H9 (cell line): ENCODE data around the gene FAM9C. TPM values are rescaled to one million over a fixed set of nuclear protein-coding genes. Genes with fewer than 3 reads are reported as not detected.

Experiments
- DNase-seq: peaks from one replicate; pipeline ENCODE4 v3.0.0-alpha.2; 2017
- H2AFZ ChIP-seq: one replicate; pipeline ENCODE4 v1.6.1; 2013; ENCODE audit warnings: mild to moderate bottlenecking, low read length, control low read depth, moderate library complexity
- H2AK5ac ChIP-seq: 2 replicates; pipeline ENCODE4 v1.6.1; 2013; ENCODE audit warnings: low read length, control low read depth, mixed read lengths; ENCODE audit not compliant: insufficient read length
- H2BK120ac ChIP-seq: one replicate; pipeline ENCODE4 v1.6.1; 2013; ENCODE audit warnings: low read depth, mild to moderate bottlenecking, low read length, control low read depth, inconsistent platforms; ENCODE audit not compliant: poor library complexity, severe bottlenecking
- H2BK12ac ChIP-seq: 2 replicates; pipeline ENCODE4 v1.6.1; 2013; ENCODE audit warnings: low read length, control low read depth, mixed read lengths, low read depth; ENCODE audit not compliant: insufficient read length
- H2BK15ac ChIP-seq: 2 replicates; pipeline ENCODE4 v1.6.1; 2013; ENCODE audit warnings: low read depth, low read length, control low read depth
- H2BK20ac ChIP-seq: one replicate; pipeline ENCODE4 v1.6.1; 2013; ENCODE audit warnings: low read depth, mild to moderate bottlenecking, low read length, control low read depth, inconsistent platforms; ENCODE audit not compliant: poor library complexity, severe bottlenecking
- H2BK5ac ChIP-seq: 2 replicates; pipeline ENCODE4 v1.6.1; 2013; ENCODE audit warnings: low read length, control low read depth, mixed read lengths; ENCODE audit not compliant: insufficient read length
- H3K14ac ChIP-seq: 2 replicates; pipeline ENCODE4 v1.6.1; 2013; ENCODE audit warnings: low read length, control low read depth; ENCODE audit not compliant: insufficient read depth
- H3K18ac ChIP-seq: 2 replicates; pipeline ENCODE4 v1.6.1; 2013; ENCODE audit warnings: low read depth, mild to moderate bottlenecking, mixed read lengths, low read length, control low read depth; ENCODE audit not compliant: insufficient read length
- H3K23ac ChIP-seq: 2 replicates; pipeline ENCODE4 v1.6.1; 2013; ENCODE audit warnings: low read length, control low read depth, mixed read lengths, low read depth; ENCODE audit not compliant: insufficient read length
- H3K23me2 ChIP-seq: 2 replicates; pipeline ENCODE4 v1.6.1; 2013; ENCODE audit warnings: low read depth, mild to moderate bottlenecking, mixed read lengths, low read length, control low read depth; ENCODE audit not compliant: insufficient read length, poor library complexity, severe bottlenecking
- H3K27ac ChIP-seq: 2 replicates; pipeline ENCODE4 v1.5.1; 2013; ENCODE audit warnings: low read length, control low read depth, mixed read lengths, low read depth; ENCODE audit not compliant: insufficient read length
- H3K27me3 ChIP-seq: 2 replicates; pipeline ENCODE4 v1.6.1; 2013; ENCODE audit warnings: low read length, control low read depth, inconsistent platforms; ENCODE audit not compliant: insufficient read depth
- H3K4ac ChIP-seq: 2 replicates; pipeline ENCODE4 v1.6.1; 2013; ENCODE audit warnings: low read depth, mild to moderate bottlenecking, control low read depth, inconsistent platforms, low read length, moderate library complexity
- H3K4me1 ChIP-seq: 2 replicates; pipeline ENCODE4 v1.6.1; 2013; ENCODE audit warnings: low read length, control low read depth, inconsistent platforms; ENCODE audit not compliant: insufficient read depth
- H3K4me2 ChIP-seq: 2 replicates; pipeline ENCODE4 v1.6.1; 2013; ENCODE audit warnings: low read length, control low read depth, mixed read lengths; ENCODE audit not compliant: insufficient read length, insufficient read depth
- H3K56ac ChIP-seq: 2 replicates; pipeline ENCODE4 v1.6.1; 2013; ENCODE audit warnings: low read depth, mild to moderate bottlenecking, mixed read lengths, low read length, control low read depth; ENCODE audit not compliant: insufficient read length
- H3K79me1 ChIP-seq: 2 replicates; pipeline ENCODE4 v1.6.1; 2013; ENCODE audit warnings: low read depth, mild to moderate bottlenecking, moderate library complexity, low read length, control low read depth, inconsistent platforms; ENCODE audit not compliant: insufficient read depth, poor library complexity, severe bottlenecking
- H3K79me2 ChIP-seq: 2 replicates; pipeline ENCODE4 v1.6.1; 2013; ENCODE audit warnings: low read length, control low read depth, inconsistent platforms; ENCODE audit not compliant: insufficient read depth
- H3K9ac ChIP-seq: 2 replicates; pipeline ENCODE4 v1.6.1; 2013; ENCODE audit warnings: low read length, control low read depth, mixed read lengths; ENCODE audit not compliant: insufficient read length; ENCODE audit errors: extremely low read depth
- H3K9me3 ChIP-seq: one replicate; pipeline ENCODE4 v1.6.1; 2013; ENCODE audit warnings: low read depth, low read length, inconsistent platforms; ENCODE audit not compliant: control insufficient read depth
- H3T11ph ChIP-seq: one replicate; pipeline ENCODE4 v1.6.1; 2013; ENCODE audit warnings: mild to moderate bottlenecking, low read length, control low read depth, inconsistent platforms
- H4K20me1 ChIP-seq: one replicate; pipeline ENCODE4 v1.6.1; 2013; ENCODE audit not compliant: control insufficient read depth, insufficient read length, insufficient read depth
- H4K5ac ChIP-seq: 2 replicates; pipeline ENCODE4 v1.6.1; 2013; ENCODE audit warnings: low read depth, mild to moderate bottlenecking, mixed read lengths, low read length, control low read depth; ENCODE audit not compliant: insufficient read length
- H4K8ac ChIP-seq: replicated peaks from 2 replicates; pipeline ENCODE4 v1.6.1; 2013; ENCODE audit warnings: low read length, control low read depth, mixed read lengths, low read depth; ENCODE audit not compliant: insufficient read length
- H4K91ac ChIP-seq: 2 replicates; pipeline ENCODE4 v1.6.1; 2013; ENCODE audit warnings: low read depth, mild to moderate bottlenecking, moderate library complexity, mixed read lengths, low read length, control low read depth; ENCODE audit not compliant: insufficient read length
- H3K27ac Mint-ChIP-seq, 3 experiments: 2 replicates in 2 of 3; 3 replicates in 1 of 3; pipeline ENCODE4 v1.8.0; 2020 to 2021; ENCODE audit warnings: mixed read lengths in 3 of 3, mild to moderate bottlenecking in 1 of 3, moderate library complexity in 1 of 3
- H3K27me3 Mint-ChIP-seq: 2 replicates; pipeline ENCODE4 v1.8.0; 2021; ENCODE audit warnings: low read depth, mild to moderate bottlenecking, moderate library complexity, mixed read lengths
- H3K36me3 Mint-ChIP-seq, 3 experiments: 2 replicates in 2 of 3; 3 replicates in 1 of 3; pipeline ENCODE4 v1.8.0; 2020 to 2021; ENCODE audit warnings: low read depth in 3 of 3, mixed read lengths in 3 of 3; ENCODE audit not compliant: insufficient read depth in 1 of 3
- H3K4me1 Mint-ChIP-seq, 2 experiments: 2 replicates each; pipeline ENCODE4 v1.8.0; 2020; ENCODE audit warnings: mixed read lengths in 2 of 2
- H3K4me3 Mint-ChIP-seq, 2 experiments: 2 replicates in 1 of 2; 3 replicates in 1 of 2; pipeline ENCODE4 v1.8.0; 2020 to 2021; ENCODE audit warnings: mild to moderate bottlenecking in 2 of 2, mixed read lengths in 2 of 2, moderate library complexity in 1 of 2
- H3K9me3 Mint-ChIP-seq, 2 experiments: 2 replicates in 1 of 2; 3 replicates in 1 of 2; pipeline ENCODE4 v1.8.0; 2020; ENCODE audit warnings: mild to moderate bottlenecking in 2 of 2, mixed read lengths in 2 of 2, moderate library complexity in 1 of 2
- CTCF ChIP-seq: fragments of 200-600 bp; sonication (generic); conservative IDR thresholded peaks from 3 replicates; pipeline ENCODE4 v1.8.0; 2021; ENCODE audit warnings: antibody characterized with exemption, mild to moderate bottlenecking
- WGBS: extraction: QIAGEN DNeasy Blood & Tissue Kit; methylation state at CpG from one replicate; pipeline ENCODE4 v1.1.7; 2013; ENCODE audit warnings: missing lambda C conversion rate, low lambda C conversion rate, mixed read lengths; ENCODE audit not compliant: insufficient read length; ENCODE audit errors: extremely low coverage; 5-methylcytosine and 5-hydroxymethylcytosine counted together
- total RNA-seq: library from RNA; stranded (reverse); gene quantifications from 2 replicates; pipeline ENCODE4 v1.2.1, GENCODE V29; 2021

FAM9C gene
- total RNA-seq, 1 experiment from 2014 or later, result not detected

- H3K18ac ChIP-seq, result no peak overlapping the region
- no peaks in the 10 kb centered on the region for H4K20me1 ChIP-seq
- H4K91ac ChIP-seq, result no peak overlapping the region
- no peak overlapping the region for H3K9ac ChIP-seq
- H3K27ac Mint-ChIP-seq, result no peak overlapping the region
- no peak overlapping the region for H3K23ac ChIP-seq
- H3K56ac ChIP-seq, result no peak overlapping the region
- no peaks in the 10 kb centered on the region for H3K79me2 ChIP-seq
- no peak overlapping the region for H3T11ph ChIP-seq
- no peak overlapping the region for H2BK12ac ChIP-seq
- no peak overlapping the region for H2BK5ac ChIP-seq
- H2BK20ac ChIP-seq, result no peak overlapping the region
- H3K79me1 ChIP-seq, result no peaks in the 10 kb centered on the region
- no peaks in the 10 kb centered on the region for H3K27me3 ChIP-seq
- TF ChIP-seq CTCF, result no peak
- no CpG with 5 or more reads among the region's 4 CpGs for WGBS
- no peak overlapping the region for H2BK120ac ChIP-seq
- H3K4me1 Mint-ChIP-seq, result peaks cover 7% of the 10 kb centered on the region in 2 experiments
- no peaks in the 10 kb centered on the region for H3K23me2 ChIP-seq
- H4K8ac ChIP-seq, result no peak overlapping the region
- H3K4ac ChIP-seq, result no peak overlapping the region
- no peak for DNase-seq
- H4K5ac ChIP-seq, result no peak overlapping the region
- peaks cover 3% of the 10 kb centered on the region; the same call in 1 of the 2 replicates for H3K4me1 ChIP-seq
- H3K4me2 ChIP-seq, result no peak overlapping the region
- H2AK5ac ChIP-seq, result no peak overlapping the region
- peaks cover 54 to 63% of the 10 kb centered on the region in 2 experiments for H3K9me3 Mint-ChIP-seq
- no peaks in the 10 kb centered on the region for H3K27me3 Mint-ChIP-seq
- no peak overlapping the region for H2BK15ac ChIP-seq
- H2AFZ ChIP-seq, result no peak overlapping the region
- H3K4me3 Mint-ChIP-seq, result no peak overlapping the region
- H3K9me3 ChIP-seq, result no peaks in the 10 kb centered on the region
- no peak overlapping the region for H3K14ac ChIP-seq
- H3K36me3 Mint-ChIP-seq, result peaks cover 0 to 2% (median 0%) of the 10 kb centered on the region in 3 experiments; a peak in 1 of 7 replicates
- H3K27ac ChIP-seq, result no peak overlapping the region
Measured at GRCh38 chrX:12992544-12993118, 51.8 kb downstream of the FAM9C start.
